Endodermal cell (in vitro differentiated cells): ENCODE measurements around the gene TPCN2. TPM values are rescaled to one million over a fixed set of nuclear protein-coding genes. Genes with fewer than 3 reads are reported as not detected.

ENCODE experiments used
- DNase-seq: peaks from one replicate; pipeline ENCODE4 v3.0.0-alpha.2; 2017
- H3K27ac ChIP-seq: 2 replicates; pipeline ENCODE4 v1.5.1; 2013; ENCODE audit warnings: mild to moderate bottlenecking, low read depth, low read length, moderate library complexity
- H3K27me3 ChIP-seq: 2 replicates; pipeline ENCODE4 v1.6.1; 2013; ENCODE audit warnings: mild to moderate bottlenecking, low read length, moderate library complexity; ENCODE audit not compliant: insufficient read depth, control insufficient read depth, poor library complexity, severe bottlenecking
- H3K36me3 ChIP-seq: 2 replicates; pipeline ENCODE4 v1.7.0; 2013; ENCODE audit warnings: mild to moderate bottlenecking, low read length, moderate library complexity; ENCODE audit not compliant: control insufficient read depth, insufficient read depth
- H3K4me1 ChIP-seq: one replicate; pipeline ENCODE4 v1.7.0; 2013; ENCODE audit warnings: low read length; ENCODE audit not compliant: control insufficient read depth, insufficient read depth
- H3K4me3 ChIP-seq: 2 replicates; pipeline ENCODE4 v1.5.1; 2013; ENCODE audit warnings: mild to moderate bottlenecking, low read length, moderate library complexity
- H3K9ac ChIP-seq: 2 replicates; pipeline ENCODE4 v1.6.1; 2013; ENCODE audit warnings: mild to moderate bottlenecking, low read length, moderate library complexity; ENCODE audit not compliant: poor library complexity, severe bottlenecking; ENCODE audit errors: extremely low read depth
- H3K9me3 ChIP-seq: 2 replicates; pipeline ENCODE4 v1.6.1; 2013; ENCODE audit warnings: mild to moderate bottlenecking, low read length, moderate library complexity; ENCODE audit not compliant: control insufficient read depth
- H3K27ac Mint-ChIP-seq: 2 replicates; pipeline ENCODE4 v1.8.0; 2020; ENCODE audit warnings: mixed read lengths
- H3K27me3 Mint-ChIP-seq: 2 replicates; pipeline ENCODE4 v1.8.0; 2021; ENCODE audit warnings: mild to moderate bottlenecking, mixed read lengths; ENCODE audit not compliant: insufficient read depth
- H3K36me3 Mint-ChIP-seq: 2 replicates; pipeline ENCODE4 v1.8.0; 2020; ENCODE audit warnings: low read depth, mixed read lengths
- H3K4me1 Mint-ChIP-seq: 2 replicates; pipeline ENCODE4 v1.8.0; 2020; ENCODE audit warnings: mixed read lengths
- H3K4me3 Mint-ChIP-seq: 2 replicates; pipeline ENCODE4 v1.8.0; 2020; ENCODE audit warnings: mild to moderate bottlenecking, moderate library complexity, mixed read lengths
- H3K9me3 Mint-ChIP-seq: 2 replicates; pipeline ENCODE4 v1.8.0; 2020; ENCODE audit warnings: mild to moderate bottlenecking, mixed read lengths
- WGBS, 2 experiments: methylation state at CpG; one replicate each; pipeline versions ENCODE4 v1.1.5 to v1.1.7; 2013; ENCODE audit warnings: missing lambda C conversion rate in 2 of 2, mixed read lengths in 1 of 2; ENCODE audit not compliant: insufficient coverage in 1 of 2, insufficient read length in 1 of 2; 5-methylcytosine and 5-hydroxymethylcytosine counted together
- total RNA-seq, 2 donors: library from RNA; stranded (reverse); fragmentation: NEBNext Ultra II Directional in 1 of 2; extraction: Animal tissue kit (Norgen Biotek cat#: 25700) in 1 of 2; gene quantifications; 2 replicates in 1 of 2; 3 replicates in 1 of 2; pipeline ENCODE4 v1.2.1, GENCODE V29; 2021
- TF ChIP-seq, protein P1 (sequence below): fragments of 200-600 bp; sonication (generic); conservative IDR thresholded peaks from 2 replicates; pipeline ENCODE4 v1.5.0; 2021; ENCODE audit warnings: antibody characterized with exemption, mild to moderate bottlenecking

The TPCN2 gene
- total RNA-seq, 2 donors from 2014 or later, result 20.7 to 27.9 TPM

DNA sequence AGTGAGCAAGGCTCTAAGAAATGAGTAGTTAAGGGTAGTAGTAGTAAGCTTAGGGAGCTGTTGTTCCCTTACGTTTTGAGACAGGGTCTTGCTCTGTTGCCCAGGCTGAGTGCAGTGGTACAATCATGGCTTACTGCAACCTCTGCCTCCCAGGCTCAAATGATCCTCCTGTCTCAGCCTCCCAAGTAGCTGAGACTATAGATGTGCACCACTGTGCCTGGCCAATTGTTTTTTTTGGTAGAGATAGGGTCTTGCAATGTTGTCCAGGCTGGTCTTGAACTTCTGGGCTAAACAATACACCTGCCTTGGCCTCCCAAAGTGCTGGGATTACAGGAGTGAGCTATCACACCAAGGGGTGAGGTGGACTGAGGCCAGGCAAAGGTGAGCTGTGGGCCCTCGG, 117.0 kb downstream of the TPCN2 start:
- WGBS, 2 experiments, result 96% methylated on average over 2 of the region's 2 CpGs; no CpG with 5 or more reads in 1 of the 2 experiments
- H3K27me3 ChIP-seq, result no peaks in the 10 kb centered on the region
- no peaks in the 10 kb centered on the region for H3K36me3 ChIP-seq
- H3K36me3 Mint-ChIP-seq, result no peaks in the 10 kb centered on the region
- DNase-seq, result no peak
- no peak overlapping the region for H3K9ac ChIP-seq
- H3K4me3 Mint-ChIP-seq, result no peak overlapping the region
- H3K27ac Mint-ChIP-seq, result no peak overlapping the region
- no peaks in the 10 kb centered on the region for H3K4me1 ChIP-seq
- H3K27me3 Mint-ChIP-seq, result peaks cover 4% of the 10 kb centered on the region
- H3K27ac ChIP-seq, result no peak overlapping the region
- H3K9me3 Mint-ChIP-seq, result peaks cover 5% of the 10 kb centered on the region
- TF ChIP-seq, protein P1, sequence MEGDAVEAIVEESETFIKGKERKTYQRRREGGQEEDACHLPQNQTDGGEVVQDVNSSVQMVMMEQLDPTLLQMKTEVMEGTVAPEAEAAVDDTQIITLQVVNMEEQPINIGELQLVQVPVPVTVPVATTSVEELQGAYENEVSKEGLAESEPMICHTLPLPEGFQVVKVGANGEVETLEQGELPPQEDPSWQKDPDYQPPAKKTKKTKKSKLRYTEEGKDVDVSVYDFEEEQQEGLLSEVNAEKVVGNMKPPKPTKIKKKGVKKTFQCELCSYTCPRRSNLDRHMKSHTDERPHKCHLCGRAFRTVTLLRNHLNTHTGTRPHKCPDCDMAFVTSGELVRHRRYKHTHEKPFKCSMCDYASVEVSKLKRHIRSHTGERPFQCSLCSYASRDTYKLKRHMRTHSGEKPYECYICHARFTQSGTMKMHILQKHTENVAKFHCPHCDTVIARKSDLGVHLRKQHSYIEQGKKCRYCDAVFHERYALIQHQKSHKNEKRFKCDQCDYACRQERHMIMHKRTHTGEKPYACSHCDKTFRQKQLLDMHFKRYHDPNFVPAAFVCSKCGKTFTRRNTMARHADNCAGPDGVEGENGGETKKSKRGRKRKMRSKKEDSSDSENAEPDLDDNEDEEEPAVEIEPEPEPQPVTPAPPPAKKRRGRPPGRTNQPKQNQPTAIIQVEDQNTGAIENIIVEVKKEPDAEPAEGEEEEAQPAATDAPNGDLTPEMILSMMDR, result no peak
- no peak overlapping the region for H3K4me3 ChIP-seq
- H3K4me1 Mint-ChIP-seq, result no peaks in the 10 kb centered on the region
- peaks cover 9% of the 10 kb centered on the region for H3K9me3 ChIP-seq

DNA sequence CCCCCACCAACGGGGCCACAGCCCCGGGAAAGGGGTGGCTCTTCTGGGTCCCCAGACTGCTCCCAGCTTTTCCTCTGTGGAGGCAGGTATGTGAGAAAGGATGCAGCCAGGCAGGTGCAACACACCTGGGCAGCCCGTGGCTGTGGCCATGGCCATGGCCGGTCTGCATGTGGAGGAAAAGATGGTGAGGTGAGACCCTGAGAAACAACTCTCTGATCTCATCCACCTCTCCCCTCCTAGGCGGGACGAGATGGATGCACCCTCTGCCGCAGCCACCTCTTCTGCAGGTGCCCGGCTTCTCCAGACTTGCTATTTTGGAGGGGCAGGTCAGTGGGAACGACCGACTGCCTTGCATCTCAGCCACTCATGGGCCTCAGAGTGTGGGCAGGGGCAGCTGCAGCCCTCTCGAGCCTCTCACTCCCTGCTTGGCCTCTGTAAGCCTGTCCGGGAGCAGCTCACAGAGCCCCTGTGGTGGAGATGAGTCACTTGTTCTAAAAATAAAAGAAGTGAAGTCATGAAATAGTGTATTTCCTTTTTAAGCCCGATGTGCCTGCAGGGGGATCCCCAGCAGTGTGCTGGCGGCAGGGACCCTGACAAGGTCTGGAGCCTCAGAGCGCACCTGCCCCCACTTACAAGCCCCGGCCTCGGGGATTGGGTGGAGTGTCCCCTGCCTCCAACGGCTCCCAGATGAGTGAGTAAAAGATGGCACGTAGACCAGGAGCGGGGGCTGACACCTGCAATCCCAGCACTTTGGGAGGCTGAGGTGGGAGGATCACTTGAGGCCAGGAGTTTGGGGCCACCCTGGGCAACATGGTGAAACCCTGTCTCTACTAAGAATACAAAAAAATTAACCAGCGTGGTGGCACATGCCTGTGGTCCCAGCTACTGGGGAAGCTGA, 117.7 kb downstream of the TPCN2 start:
- TF ChIP-seq, protein P1, result no peak
- Mint-ChIP-seq H3K4me1 (no peaks in the 10 kb centered on the region), H3K27me3 (peaks cover 4% of the 10 kb centered on the region), H3K4me3 (no peak overlapping the region), H3K27ac (no peak overlapping the region), H3K9me3 (peaks cover 5% of the 10 kb centered on the region), H3K36me3 (no peaks in the 10 kb centered on the region)
- peak; percentile 83 for DNase-seq
- Histone ChIP-seq H3K36me3 (no peaks in the 10 kb centered on the region), H3K4me3 (no peak overlapping the region), H3K27ac (no peak overlapping the region), H3K9me3 (peaks cover 9% of the 10 kb centered on the region), H3K9ac (no peak overlapping the region), H3K27me3 (no peaks in the 10 kb centered on the region), H3K4me1 (no peaks in the 10 kb centered on the region)
- WGBS, 2 experiments, result 48 to 62% methylated on average over 6 to 21 of the region's 21 CpGs

DNA sequence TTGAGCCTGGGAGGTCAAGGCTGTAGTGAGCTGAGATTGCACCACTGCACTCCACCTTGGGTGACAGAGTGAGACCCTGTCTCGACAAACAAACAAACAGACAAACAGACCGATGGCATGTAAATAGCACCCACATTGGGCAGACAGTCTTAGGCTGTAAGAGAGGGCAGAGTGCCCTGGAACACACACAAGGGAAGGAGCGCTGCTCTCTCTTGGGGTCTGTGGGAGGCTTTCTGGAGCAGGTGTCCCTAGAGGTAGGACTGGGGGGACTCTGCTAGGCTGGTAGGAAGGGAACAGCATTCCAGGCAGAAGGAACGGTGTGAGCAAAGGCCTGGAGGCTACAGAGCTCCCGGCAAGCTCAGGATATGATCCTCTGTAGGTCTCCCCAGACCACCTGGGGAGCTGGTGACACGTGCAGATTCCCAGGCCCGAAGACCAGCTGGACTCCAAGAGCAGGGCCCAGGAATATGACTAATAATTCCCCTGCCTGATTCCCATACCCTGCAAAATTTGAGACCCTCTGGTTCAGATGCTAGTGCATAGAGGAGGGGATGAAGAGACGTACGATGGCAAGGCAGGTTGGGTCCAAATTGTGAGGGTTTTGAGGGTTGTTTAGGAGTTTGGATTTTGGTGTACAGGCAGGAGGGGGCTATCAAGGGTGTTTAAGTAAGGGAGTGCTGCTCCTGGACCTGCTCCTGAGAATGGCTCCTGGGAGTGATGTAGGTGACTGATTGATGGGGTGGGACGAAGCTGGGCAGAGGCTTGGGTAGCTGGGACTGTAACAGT, 118.6 kb downstream of the TPCN2 start:
- Mint-ChIP-seq H3K27ac (no peak overlapping the region), H3K4me1 (no peaks in the 10 kb centered on the region), H3K27me3 (peaks cover 4% of the 10 kb centered on the region), H3K4me3 (no peak overlapping the region), H3K36me3 (no peaks in the 10 kb centered on the region), H3K9me3 (peaks cover 6% of the 10 kb centered on the region)
- WGBS, 2 experiments, result 87 to 89% methylated on average over 9 to 10 of the region's 10 CpGs
- Histone ChIP-seq H3K9me3 (peaks cover 9% of the 10 kb centered on the region), H3K27ac (no peak overlapping the region), H3K36me3 (no peaks in the 10 kb centered on the region), H3K9ac (no peak overlapping the region), H3K4me3 (no peak overlapping the region), H3K27me3 (no peaks in the 10 kb centered on the region), H3K4me1 (no peaks in the 10 kb centered on the region)
- TF ChIP-seq, protein P1, result no peak
- DNase-seq, result peak; percentile 53
